GM06990 (cell line): ENCODE results near the gene TLDC2.

Source experiments
- DNase-seq: peaks from one replicate; pipeline ENCODE4 v3.0.0-alpha.2; 2011; ENCODE audit not compliant: insufficient read length; ENCODE audit errors: extremely low read depth
- H3K27me3 ChIP-seq: replicated peaks from 2 replicates; pipeline ENCODE4 v1.6.0; 2011; ENCODE audit warnings: low read length; ENCODE audit not compliant: control insufficient read depth, insufficient read depth
- H3K36me3 ChIP-seq: 2 replicates; pipeline ENCODE4 v1.5.1; 2011; ENCODE audit warnings: low read length; ENCODE audit not compliant: control insufficient read depth, insufficient read depth
- H3K4me3 ChIP-seq: replicated peaks from 2 replicates; pipeline ENCODE4 v1.5.1; 2011; ENCODE audit warnings: low read depth, mild to moderate bottlenecking, control low read depth, low read length
- CTCF ChIP-seq: IDR thresholded peaks from 2 replicates; pipeline ENCODE4 v1.5.1; 2011; ENCODE audit warnings: low read length, control low read depth, mild to moderate bottlenecking, inconsistent platforms; ENCODE audit not compliant: insufficient read depth, poor library complexity, severe bottlenecking

The TLDC2 gene

GRCh38 chr20:36865076-36865860 lies 10.7 kb upstream of the TLDC2 start:
- Histone ChIP-seq H3K36me3 (no peaks in the 10 kb centered on the region), H3K27me3 (no peaks in the 10 kb centered on the region), H3K4me3 (no peak overlapping the region)
- TF ChIP-seq CTCF, result no peak
- no peak for DNase-seq

GRCh38 chr20:36865861-36866149 lies 10.1 kb upstream of the TLDC2 start:
- TF ChIP-seq CTCF, result no peak
- Histone ChIP-seq H3K27me3 (no peaks in the 10 kb centered on the region), H3K36me3 (no peaks in the 10 kb centered on the region), H3K4me3 (no peak overlapping the region)
- no peak for DNase-seq

GRCh38 chr20:36866164-36866563 lies 9.8 kb upstream of the TLDC2 start:
- Histone ChIP-seq H3K36me3 (no peaks in the 10 kb centered on the region), H3K27me3 (no peaks in the 10 kb centered on the region), H3K4me3 (no peak overlapping the region)
- TF ChIP-seq CTCF, result no peak
- DNase-seq, result no peak

- TF ChIP-seq CTCF, result no peak
- Histone ChIP-seq H3K27me3 (no peaks in the 10 kb centered on the region), H3K36me3 (no peaks in the 10 kb centered on the region), H3K4me3 (no peak overlapping the region)
- no peak for DNase-seq
Observed at GRCh38 chr20:36866681-36867495, 9.1 kb upstream of the TLDC2 start.

- TF ChIP-seq CTCF, result no peak
- Histone ChIP-seq H3K4me3 (no peak overlapping the region), H3K36me3 (no peaks in the 10 kb centered on the region), H3K27me3 (no peaks in the 10 kb centered on the region)
- no peak for DNase-seq
Observed at GRCh38 chr20:36871640-36872570, 4.0 kb upstream of the TLDC2 start.
